Common myeloid progenitor, CD34-positive (primary cell): ENCODE results near the gene FKBP11.
A peak's percentile ranks its signal among the peaks of the same experiment; 100 is the strongest.

Experiments used
- CTCF ChIA-PET: fragments of 350-600 bp; sonication (Branson Sonifier 250); formaldehyde crosslinking; loops from one replicate; lab custom pipeline; 2021; ENCODE audit warnings: antibody characterized with exemption; lab: Charles Lee
- POLR2A ChIA-PET: fragments of 350-600 bp; sonication (Branson Sonifier 250); formaldehyde crosslinking; loops from one replicate; lab custom pipeline; 2021; ENCODE audit warnings: antibody characterized with exemption; lab: Charles Lee
- DNase-seq, 3 donors: peaks; one replicate each; pipeline versions ENCODE4 v3.0.0 to v3.0.0-alpha.2; 2013
- H3K27ac ChIP-seq, 2 experiments: 1 replicate in 1 of 2; 2 replicates in 1 of 2; pipeline ENCODE4 v1.7.0; 2013; ENCODE audit warnings: inconsistent platforms in 2 of 2, low read length in 2 of 2, mild to moderate bottlenecking in 2 of 2, low read depth in 1 of 2, moderate library complexity in 1 of 2; ENCODE audit not compliant: severe bottlenecking in 2 of 2, insufficient read depth in 1 of 2, poor library complexity in 1 of 2
- H3K27me3 ChIP-seq, 5 experiments: replicated peaks in 2 of 5; 1 replicate in 3 of 5; 2 replicates in 2 of 5; pipeline versions ENCODE4 v1.6.1 to v1.7.0; 2013; ENCODE audit warnings: low read length in 4 of 5, mild to moderate bottlenecking in 2 of 5, moderate library complexity in 2 of 5, inconsistent platforms in 1 of 5; ENCODE audit not compliant: insufficient read depth in 5 of 5, control insufficient read depth in 4 of 5
- H3K36me3 ChIP-seq, 4 experiments: 1 replicate in 2 of 4; 2 replicates in 2 of 4; pipeline versions ENCODE4 v1.6.1 to v1.7.0; 2013; ENCODE audit warnings: low read length in 3 of 4, control low read depth in 1 of 4, mild to moderate bottlenecking in 1 of 4; ENCODE audit not compliant: control insufficient read depth in 4 of 4, insufficient read depth in 4 of 4
- H3K4me1 ChIP-seq, 4 experiments: 1 replicate in 3 of 4; 2 replicates in 1 of 4; pipeline versions ENCODE4 v1.6.1 to v1.7.1; 2013; ENCODE audit warnings: low read length in 3 of 4, mild to moderate bottlenecking in 3 of 4, control low read depth in 1 of 4, inconsistent platforms in 1 of 4, moderate library complexity in 1 of 4; ENCODE audit not compliant: control insufficient read depth in 4 of 4, insufficient read depth in 4 of 4; ENCODE audit errors: control extremely low read depth in 1 of 4
- H3K4me3 ChIP-seq, 7 experiments: 1 replicate in 4 of 7; 2 replicates in 3 of 7; pipeline versions ENCODE4 v1.5.1 to v1.7.0; 2013; ENCODE audit warnings: mild to moderate bottlenecking in 7 of 7, low read length in 6 of 7, moderate library complexity in 6 of 7, inconsistent platforms in 2 of 7, low read depth in 2 of 7, control low read depth in 1 of 7; ENCODE audit not compliant: insufficient read depth in 4 of 7, control insufficient read depth in 1 of 7; ENCODE audit errors: extremely low read depth in 1 of 7
- H3K9me3 ChIP-seq, 5 experiments: 1 replicate in 4 of 5; 2 replicates in 1 of 5; pipeline versions ENCODE4 v1.6.1 to v1.7.1; 2013; ENCODE audit warnings: low read length in 4 of 5, mild to moderate bottlenecking in 2 of 5, inconsistent platforms in 1 of 5, low read depth in 1 of 5, moderate library complexity in 1 of 5; ENCODE audit not compliant: control insufficient read depth in 4 of 5, insufficient read depth in 2 of 5; ENCODE audit errors: control extremely low read depth in 1 of 5
- WGBS: methylation state at CpG from one replicate; pipeline ENCODE4 v1.1.5; 2013; ENCODE audit not compliant: insufficient coverage; 5-methylcytosine and 5-hydroxymethylcytosine counted together

The FKBP11 gene

DNA sequence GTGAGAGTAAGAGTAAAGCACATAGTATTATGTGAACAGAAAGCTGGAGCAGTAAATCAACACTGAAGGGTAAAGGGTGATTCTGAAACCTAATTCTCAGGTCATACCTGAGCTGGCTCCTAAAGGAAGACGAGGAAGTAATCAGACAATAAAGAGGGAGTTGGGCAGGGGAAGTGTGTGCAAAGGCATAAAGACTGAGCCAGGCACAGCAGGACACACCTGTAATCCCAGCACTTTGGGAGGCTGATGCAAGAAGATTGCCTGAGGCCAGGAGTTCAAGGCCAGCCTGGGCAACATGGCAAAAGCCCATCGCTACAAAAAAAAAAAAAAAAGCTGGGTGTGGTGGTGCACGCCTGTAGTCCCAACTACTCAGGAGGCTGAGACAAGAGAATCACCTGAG, 22.4 kb upstream of the FKBP11 start:
- CTCF ChIA-PET = interaction anchor here (1.6 to 75.7 kb wide), 3 partner anchors 8 to 514 kb away, joined by 3 to 1637 read pairs (median 1637); partner anchors contain the start of genes ARF3, DDN, FKBP11 and WNT1
- POLR2A ChIA-PET = interaction anchor here (0.6 kb wide), 1 partner anchor 29 kb away, joined by 6 read pairs; no protein-coding TSS in a partner anchor
- no peak for DNase-seq
- Histone ChIP-seq H3K4me1 (peaks cover 0 to 4% (median 0%) of the 10 kb centered on the region in 4 experiments), H3K27me3 (no peaks in the 10 kb centered on the region), H3K27ac (no peak overlapping the region), H3K9me3 (no peaks in the 10 kb centered on the region), H3K4me3 (no peak overlapping the region), H3K36me3 (peaks cover 8 to 57% (median 25%) of the 10 kb centered on the region in 4 experiments)
- WGBS = 100% methylated on average over 2 of the region's 3 CpGs

DNA sequence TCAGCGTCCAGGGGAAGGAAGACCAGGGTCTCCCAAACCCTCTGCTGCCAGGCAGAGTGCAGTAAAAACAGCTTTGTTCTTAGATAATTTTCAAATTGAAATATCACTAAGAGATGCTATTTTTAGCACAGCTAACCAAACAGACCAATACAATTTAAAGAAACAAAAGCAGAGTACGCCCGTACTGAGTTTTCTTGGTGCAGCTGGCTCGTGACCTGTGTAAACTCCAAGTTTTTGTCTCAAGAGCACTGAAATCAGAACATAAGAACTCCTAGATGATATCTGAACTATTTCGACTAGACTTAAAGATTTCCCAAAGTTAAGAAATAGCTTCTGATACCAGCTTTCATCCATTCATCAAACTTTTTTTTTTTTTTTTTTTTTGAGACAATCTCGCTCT, 21.7 kb upstream of the FKBP11 start:
- H3K36me3 ChIP-seq = peaks cover 10 to 54% (median 18%) of the 10 kb centered on the region in 4 experiments
- CTCF ChIA-PET = interaction anchor here (0.6 to 75.7 kb wide), 4 partner anchors 7 to 1178 kb away, joined by 3 to 1637 read pairs (median 820); partner anchors contain the start of genes ARF3, DDN, FKBP11 and WNT1
- H3K9me3 ChIP-seq = no peaks in the 10 kb centered on the region
- H3K27ac ChIP-seq = no peak overlapping the region
- no peak overlapping the region for H3K4me3 ChIP-seq
- no peak for DNase-seq
- POLR2A ChIA-PET = no interaction called here
- peaks cover 0 to 3% (median under 1%) of the 10 kb centered on the region in 4 experiments for H3K4me1 ChIP-seq
- WGBS = 100% methylated on average over 4 of the region's 6 CpGs
- no peaks in the 10 kb centered on the region for H3K27me3 ChIP-seq

DNA sequence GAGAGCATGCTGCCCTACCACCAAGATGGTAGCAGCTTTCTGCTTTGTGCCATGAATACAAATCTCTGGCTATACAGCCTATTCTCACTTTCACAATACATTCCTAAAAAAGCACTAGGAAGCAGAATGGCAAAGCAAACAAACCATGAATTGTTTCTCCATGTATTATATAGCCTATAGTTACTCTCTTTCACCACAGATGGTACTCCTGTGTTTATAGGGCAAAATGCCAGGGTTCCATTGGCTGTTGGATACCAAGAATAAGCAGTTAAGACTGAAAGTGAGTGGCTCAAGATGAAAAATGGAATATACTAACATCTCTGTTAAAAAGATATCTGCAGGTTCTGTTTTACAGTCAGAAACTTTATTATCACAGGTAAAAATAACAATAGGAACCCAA, 20.9 kb upstream of the FKBP11 start:
- no peak for DNase-seq
- no peak overlapping the region for H3K4me3 ChIP-seq
- H3K27ac ChIP-seq = no peak overlapping the region
- ChIA-PET CTCF (interaction anchor here (0.6 to 75.7 kb wide), 5 partner anchors 7 to 93 kb away, joined by 3 to 1637 read pairs (median 7); partner anchors contain the start of genes ARF3, DDN, FKBP11 and WNT1), POLR2A (no interaction called here)
- no peaks in the 10 kb centered on the region for H3K27me3 ChIP-seq
- H3K36me3 ChIP-seq = peaks cover 10 to 60% (median 20%) of the 10 kb centered on the region in 4 experiments
- H3K4me1 ChIP-seq = peaks cover 0 to 7% (median 3%) of the 10 kb centered on the region in 4 experiments
- H3K9me3 ChIP-seq = no peaks in the 10 kb centered on the region

DNA sequence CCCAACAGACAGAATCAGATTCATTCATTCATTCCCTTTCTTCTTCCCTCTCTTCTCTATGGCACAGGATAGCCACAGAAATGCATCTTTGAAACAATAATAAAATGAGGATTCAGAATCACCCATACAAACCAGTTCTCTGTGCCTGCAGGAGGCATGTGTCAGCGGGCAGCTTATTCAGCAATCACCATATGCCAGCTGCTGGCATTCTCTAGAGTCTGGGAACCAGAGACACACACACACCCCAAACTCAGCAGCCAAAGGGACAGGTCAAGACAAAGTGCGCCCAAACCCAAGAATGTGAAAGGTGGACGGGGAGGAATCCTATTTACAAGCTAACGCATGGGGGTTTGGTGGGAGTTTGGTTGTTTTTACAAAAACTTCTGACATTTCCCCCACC, 17.9 kb upstream of the FKBP11 start:
- no peak for DNase-seq
- Histone ChIP-seq H3K27me3 (no peaks in the 10 kb centered on the region), H3K9me3 (no peaks in the 10 kb centered on the region), H3K36me3 (peaks cover 14 to 74% (median 29%) of the 10 kb centered on the region in 4 experiments), H3K4me1 (peaks cover 0 to 26% (median 18%) of the 10 kb centered on the region in 4 experiments), H3K4me3 (no peak overlapping the region), H3K27ac (no peak overlapping the region)
- 100% methylated on average over 1 of the region's 4 CpGs for WGBS
- ChIA-PET POLR2A (no interaction called here), CTCF (interaction anchor here (0.8 to 75.7 kb wide), 5 partner anchors 4 to 82 kb away, joined by 3 to 1637 read pairs (median 3); partner anchors contain the start of genes ARF3, DDN, FKBP11 and WNT1)

DNA sequence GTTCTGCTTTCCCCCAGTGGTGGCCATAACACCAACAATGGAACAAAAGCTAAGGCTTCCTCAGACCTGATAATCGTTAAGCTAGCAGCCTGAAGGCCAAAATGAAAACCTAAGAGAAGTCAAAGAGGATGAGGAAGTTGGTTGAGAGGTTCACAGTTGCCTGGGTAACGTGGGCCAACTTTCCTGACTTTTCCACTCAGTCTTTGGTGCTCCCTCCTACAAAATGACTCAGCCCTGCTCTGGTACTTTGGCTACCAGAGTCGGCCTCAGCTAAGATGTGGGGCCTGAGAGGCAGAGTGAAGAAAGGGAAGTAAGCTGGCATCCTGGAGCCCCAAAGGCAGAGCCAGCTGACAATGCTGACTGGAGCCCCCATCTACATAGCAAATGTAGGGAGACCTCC, 14.9 kb upstream of the FKBP11 start:
- ChIA-PET POLR2A (no interaction called here), CTCF (interaction anchor here (0.7 to 75.7 kb wide), 6 partner anchors 1 to 407 kb away, joined by 3 to 1637 read pairs (median 12); partner anchors contain the start of genes ARF3, DDN, DDX23 and FKBP11)
- peak; percentile 66 to 88 (median 87) for DNase-seq
- H3K4me1 ChIP-seq = peaks cover 0 to 26% (median 18%) of the 10 kb centered on the region in 4 experiments
- no peaks in the 10 kb centered on the region for H3K27me3 ChIP-seq
- H3K27ac ChIP-seq = peak overlapping the region in 1 of 2 experiments; percentile 37
- H3K36me3 ChIP-seq = peaks cover 15 to 87% (median 46%) of the 10 kb centered on the region in 4 experiments
- H3K4me3 ChIP-seq = peak overlapping the region in 2 of 7 experiments; percentile 10 to 19
- WGBS = no CpG with 5 or more reads among the region's 3 CpGs
- H3K9me3 ChIP-seq = no peaks in the 10 kb centered on the region

- Histone ChIP-seq H3K4me3 (no peak overlapping the region), H3K9me3 (no peaks in the 10 kb centered on the region), H3K36me3 (peaks cover 16 to 89% (median 49%) of the 10 kb centered on the region in 4 experiments), H3K4me1 (peaks cover 0 to 26% (median 18%) of the 10 kb centered on the region in 4 experiments), H3K27me3 (no peaks in the 10 kb centered on the region), H3K27ac (no peak overlapping the region)
- POLR2A ChIA-PET = no interaction called here
- WGBS = 94% methylated on average over 7 of the region's 7 CpGs
- CTCF ChIA-PET = interaction anchor here (1.3 to 75.7 kb wide), 5 partner anchors 1 to 86 kb away, joined by 3 to 1637 read pairs (median 11); partner anchors contain the start of genes ARF3, DDN, DDX23 and FKBP11
- no peak for DNase-seq
Observed at GRCh38 chr12:48938805-48939204, 13.5 kb upstream of the FKBP11 start.

- ChIA-PET POLR2A (no interaction called here), CTCF (interaction anchor here (0.6 to 75.7 kb wide), 6 partner anchors 2 to 84 kb away, joined by 3 to 1637 read pairs (median 7); partner anchors contain the start of genes ARF3, DDN, FKBP11 and WNT1)
- H3K36me3 ChIP-seq = peaks cover 22 to 91% (median 58%) of the 10 kb centered on the region in 4 experiments
- H3K9me3 ChIP-seq = no peaks in the 10 kb centered on the region
- peak in 1 of 3 donors; percentile 9 for DNase-seq
- H3K27me3 ChIP-seq = no peaks in the 10 kb centered on the region
- no peak overlapping the region for H3K27ac ChIP-seq
- WGBS = 97% methylated on average over 4 of the region's 6 CpGs
- H3K4me3 ChIP-seq = no peak overlapping the region
- H3K4me1 ChIP-seq = peaks cover 0 to 26% (median 18%) of the 10 kb centered on the region in 4 experiments
Observed at GRCh38 chr12:48937170-48937569, 11.9 kb upstream of the FKBP11 start.
